ENCODE data around the gene SVBP. TPM values are rescaled to one million over a fixed set of nuclear protein-coding genes. Genes with fewer than 3 reads are reported as not detected.
A peak's percentile ranks its signal among the peaks of the same experiment; 100 is the strongest.
"Not testable (repeated sequence)": the region's sequence is repeated elsewhere in the genome, so short reads cannot be mapped to it uniquely, and the experiment has no call there.

The SVBP gene, protein sequence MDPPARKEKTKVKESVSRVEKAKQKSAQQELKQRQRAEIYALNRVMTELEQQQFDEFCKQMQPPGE
- total RNA-seq (10 to 100 TPM; 11.7 to 18.4 (median 16.9) TPM), polyA plus RNA-seq (10 to 100 TPM; 20.5 to 58.2 (median 27.2) TPM)
- long read RNA-seq, donor 1, transcript SVBP-201 (3 exons, 658 nt), result major isoform, 8 of 8 reads
- long read RNA-seq, donor 1, partial matches to known transcripts, result 0 of 8 reads
- long read RNA-seq, donor 1, other reads (novel, unspliced or antisense), result 0 of 8 reads
- long read RNA-seq, donor 2, transcript SVBP-201 (3 exons, 658 nt), result major isoform, 20 of 24 reads
- long read RNA-seq, donor 2, partial matches to known transcripts, result 0 of 24 reads
- long read RNA-seq, donor 2, other reads (novel, unspliced or antisense), result 2 of 24 reads

DNA sequence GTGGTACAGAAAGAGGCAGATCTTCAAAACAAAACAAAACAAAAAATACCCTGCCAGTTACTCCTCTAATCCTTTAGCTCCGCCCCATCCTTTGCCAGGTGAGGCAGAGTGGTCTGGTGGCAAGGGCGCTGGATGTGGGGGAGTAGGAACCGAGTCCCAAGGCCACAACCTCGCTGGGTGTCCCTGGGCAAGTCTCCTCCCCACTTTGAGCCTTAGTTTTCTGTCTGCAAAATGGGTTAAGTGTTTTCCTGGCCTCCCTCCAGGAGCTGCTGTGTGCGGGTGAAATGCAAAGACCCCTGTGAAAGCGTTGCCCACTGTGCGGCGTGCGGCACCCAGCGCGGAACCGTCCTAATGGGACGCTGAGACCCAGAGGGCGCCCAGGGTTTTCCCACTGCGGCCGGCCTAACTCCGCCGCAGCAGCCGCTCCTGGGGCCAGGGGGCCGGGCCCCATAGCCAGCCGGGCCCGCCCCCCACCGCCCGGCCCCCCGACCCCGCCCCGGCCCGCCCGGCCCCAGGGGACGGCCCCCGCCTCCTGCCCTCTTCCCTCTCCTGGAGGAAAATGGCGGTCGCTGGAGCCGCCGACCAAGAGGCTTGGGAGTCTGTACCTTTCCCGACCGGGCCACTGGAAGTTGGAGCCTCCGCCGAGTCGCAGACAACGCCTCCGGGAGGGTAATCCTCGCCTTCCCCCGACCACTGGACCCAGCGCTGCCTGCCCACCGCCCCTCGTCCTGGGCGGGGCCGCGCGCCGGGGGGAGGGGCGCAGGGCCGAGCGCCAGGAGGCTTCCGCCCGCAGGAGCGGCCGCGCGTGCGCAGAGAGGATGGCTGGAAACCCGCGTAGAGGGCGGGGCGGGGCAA lies at the start of gene SVBP, which contains the start of gene ERMAP:
Gene SVBP, minus strand, starts transcription at position 813 of the 855 bp plus-strand sequence. CDS start 853 bp downstream, outside the sequence.
Gene ERMAP, plus strand, starts transcription at position 538 of the 855 bp plus-strand sequence. CDS start 13,327 bp downstream, outside the sequence.
- peaks cover 0 to 8% of the 10 kb centered on the region in 2 donors for H3K36me3 ChIP-seq (ENCODE audit: insufficient read depth in 1 of 2, low read depth in 1 of 2)
- no peaks in the 10 kb centered on the region for H3K27me3 ChIP-seq (ENCODE audit: insufficient read depth in 3 of 3, low read length in 2 of 3)
- peaks cover 19% of the 10 kb centered on the region for H3K4me1 ChIP-seq
- WGBS, 3 donors, result 1 to 2% (median 1%) methylated on average over 25 to 66 of the region's 66 CpGs
- peak within 1 kb of the TSS; percentile 97 for H3K27ac ChIP-seq
- no peaks in the 10 kb centered on the region for H3K9me3 ChIP-seq
- H3K4me3 ChIP-seq, result peak within 1 kb of the TSS; percentile 78
- TF ChIP-seq, protein P1, sequence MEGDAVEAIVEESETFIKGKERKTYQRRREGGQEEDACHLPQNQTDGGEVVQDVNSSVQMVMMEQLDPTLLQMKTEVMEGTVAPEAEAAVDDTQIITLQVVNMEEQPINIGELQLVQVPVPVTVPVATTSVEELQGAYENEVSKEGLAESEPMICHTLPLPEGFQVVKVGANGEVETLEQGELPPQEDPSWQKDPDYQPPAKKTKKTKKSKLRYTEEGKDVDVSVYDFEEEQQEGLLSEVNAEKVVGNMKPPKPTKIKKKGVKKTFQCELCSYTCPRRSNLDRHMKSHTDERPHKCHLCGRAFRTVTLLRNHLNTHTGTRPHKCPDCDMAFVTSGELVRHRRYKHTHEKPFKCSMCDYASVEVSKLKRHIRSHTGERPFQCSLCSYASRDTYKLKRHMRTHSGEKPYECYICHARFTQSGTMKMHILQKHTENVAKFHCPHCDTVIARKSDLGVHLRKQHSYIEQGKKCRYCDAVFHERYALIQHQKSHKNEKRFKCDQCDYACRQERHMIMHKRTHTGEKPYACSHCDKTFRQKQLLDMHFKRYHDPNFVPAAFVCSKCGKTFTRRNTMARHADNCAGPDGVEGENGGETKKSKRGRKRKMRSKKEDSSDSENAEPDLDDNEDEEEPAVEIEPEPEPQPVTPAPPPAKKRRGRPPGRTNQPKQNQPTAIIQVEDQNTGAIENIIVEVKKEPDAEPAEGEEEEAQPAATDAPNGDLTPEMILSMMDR (IDR thresholded peaks at IDR 0.05), result peak; percentile 3
- DNase-seq (peak; percentile 93 to 96), ATAC-seq (peak; percentile 98 to 99 (median 98))
- intact Hi-C loops (cut with DNase I), result loop anchor here (2.0 to 5.0 kb wide), 2 partner anchors 50 kb away; partner anchors contain the start of genes C1orf50 (in 2 of the 2) and P3H1 (in 2 of the 2)

DNA sequence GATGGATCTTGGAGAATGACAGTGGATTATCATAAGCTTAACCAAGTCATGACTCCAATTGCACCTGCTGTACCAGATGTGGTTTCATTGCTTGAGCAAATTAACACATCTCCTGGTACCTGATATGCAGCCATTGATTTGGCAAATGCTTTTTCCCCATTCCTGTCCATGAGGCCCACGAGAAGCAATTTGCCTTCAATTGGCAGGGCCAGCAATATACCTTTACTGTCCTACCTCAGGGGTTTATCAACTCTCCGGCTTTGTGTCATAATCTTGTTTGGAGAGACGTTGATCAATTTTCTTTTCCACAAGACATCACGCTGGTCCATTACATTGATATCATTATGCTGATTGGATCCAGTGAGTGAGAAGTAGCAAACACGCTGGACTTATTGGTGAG lies 49.4 kb upstream of the SVBP start:
- intact Hi-C loops (cut with DNase I), result no loop called here
- no peak for ATAC-seq
- Histone ChIP-seq H3K4me1 (no peaks in the 10 kb centered on the region), H3K27ac (no peak overlapping the region), H3K36me3 (ENCODE audit: insufficient read depth in 1 of 2, low read depth in 1 of 2) (no peaks in the 10 kb centered on the region), H3K27me3 (ENCODE audit: insufficient read depth in 3 of 3, low read length in 2 of 3) (peaks cover 0 to 8% (median 0%) of the 10 kb centered on the region in 3 donors), H3K4me3 (no peak overlapping the region), H3K9me3 (no peaks in the 10 kb centered on the region)
- WGBS, 3 donors, result 84 to 91% (median 85%) methylated on average over 5 of the region's 5 CpGs
- TF ChIP-seq, protein P1 (IDR thresholded peaks at IDR 0.05), result no peak
- DNase-seq, result no peak

DNA sequence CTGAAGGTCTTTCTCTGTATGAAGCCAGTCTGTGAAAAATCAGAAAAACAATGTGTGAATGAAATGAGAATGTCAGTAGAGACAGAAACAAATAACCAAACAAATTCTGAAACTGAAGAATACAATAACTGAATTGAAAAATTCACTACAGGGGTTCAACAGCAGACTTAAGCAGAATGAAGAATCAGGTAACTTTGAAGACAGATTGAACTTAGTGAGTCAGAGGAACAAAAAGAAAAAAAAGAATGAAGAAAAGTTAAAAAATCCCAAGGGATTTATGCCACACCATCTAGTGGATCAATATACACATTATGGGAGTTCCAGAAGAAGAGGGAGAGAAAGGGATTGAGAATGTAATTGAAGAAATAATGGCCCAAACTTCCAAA lies 43.8 kb upstream of the SVBP start:
- intact Hi-C loops (cut with DNase I), result no loop called here
- TF ChIP-seq, protein P1 (IDR thresholded peaks at IDR 0.05), result no peak
- ATAC-seq, result no peak

DNA sequence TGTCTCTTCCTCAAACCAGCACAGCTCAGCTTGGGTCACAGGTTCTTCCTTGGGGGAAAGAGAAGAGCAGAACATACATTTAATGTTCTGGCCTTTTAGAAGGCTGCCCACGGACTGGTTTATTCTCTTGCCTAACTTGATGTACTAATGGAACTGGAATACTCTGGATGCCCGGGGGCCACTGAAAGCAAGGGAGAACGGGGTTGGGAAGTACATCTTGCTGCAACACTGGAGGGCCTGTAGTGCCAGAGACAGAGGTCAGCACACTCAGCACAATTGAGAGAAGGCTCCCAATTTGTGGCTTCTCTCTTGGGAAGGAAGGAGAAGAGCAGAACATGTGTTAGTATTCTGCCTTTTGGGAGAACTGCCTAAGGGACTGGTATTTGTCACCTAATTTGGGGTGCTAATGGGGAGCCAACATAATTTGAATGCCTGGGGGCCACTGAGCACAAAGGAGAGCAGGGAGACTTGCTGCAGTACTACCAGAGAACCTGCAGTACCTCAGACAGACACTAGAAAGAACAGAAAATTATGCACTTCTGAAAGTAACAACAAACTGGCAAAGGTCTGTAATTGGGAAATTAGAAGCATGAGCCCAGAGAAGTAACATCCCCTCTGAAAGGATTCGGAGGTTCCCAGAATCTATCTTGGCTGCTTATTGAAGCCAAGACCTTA lies 43.3 kb upstream of the SVBP start:
- no peak for ATAC-seq
- Histone ChIP-seq H3K9me3 (no peaks in the 10 kb centered on the region), H3K4me1 (no peaks in the 10 kb centered on the region), H3K36me3 (ENCODE audit: insufficient read depth in 1 of 2, low read depth in 1 of 2) (no peaks in the 10 kb centered on the region), H3K4me3 (no peak overlapping the region), H3K27me3 (ENCODE audit: insufficient read depth in 3 of 3, low read length in 2 of 3) (peaks cover 0 to 8% (median 0%) of the 10 kb centered on the region in 3 donors), H3K27ac (no peak overlapping the region)
- TF ChIP-seq, protein P1 (IDR thresholded peaks at IDR 0.05), result no peak
- WGBS, 3 donors, result 65 to 88% (median 67%) methylated on average over 4 of the region's 4 CpGs
- intact Hi-C loops (cut with DNase I), result no loop called here
- no peak for DNase-seq

More for the DNA sequence above, 43.8 kb upstream of the SVBP start:
- H3K4me1 ChIP-seq, result no peaks in the 10 kb centered on the region
- no peaks in the 10 kb centered on the region for H3K9me3 ChIP-seq
- peaks cover 0 to 8% (median 0%) of the 10 kb centered on the region in 3 donors for H3K27me3 ChIP-seq (ENCODE audit: insufficient read depth in 3 of 3, low read length in 2 of 3)
- no peaks in the 10 kb centered on the region for H3K36me3 ChIP-seq (ENCODE audit: insufficient read depth in 1 of 2, low read depth in 1 of 2)
- no peak for DNase-seq
- no peak overlapping the region for H3K4me3 ChIP-seq
- no peak overlapping the region for H3K27ac ChIP-seq

DNA sequence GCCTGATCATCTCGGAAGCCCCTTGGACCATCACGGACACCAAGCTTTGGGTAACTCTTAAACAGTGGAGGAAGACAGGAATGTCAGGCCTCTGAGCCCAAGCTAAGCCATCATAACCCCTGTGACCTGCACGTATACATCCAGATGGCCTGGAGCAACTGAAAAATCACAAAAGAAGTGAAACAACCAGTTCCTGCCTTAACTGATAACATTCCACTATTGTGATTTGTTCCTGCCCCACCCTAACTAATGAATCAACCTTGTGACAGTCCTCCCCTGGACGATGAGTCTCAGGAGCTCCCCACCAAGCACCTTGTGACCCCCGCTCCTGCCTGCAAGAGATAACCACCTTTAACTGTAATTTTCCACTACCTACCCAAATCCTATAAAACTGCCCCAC lies 42.2 kb upstream of the SVBP start:
- DNase-seq; H3K27me3 ChIP-seq (ENCODE audit: insufficient read depth in 3 of 3, low read length in 2 of 3); intact Hi-C loops (cut with DNase I); H3K4me1 ChIP-seq; H3K27ac ChIP-seq; H3K4me3 ChIP-seq; ATAC-seq; H3K36me3 ChIP-seq (ENCODE audit: insufficient read depth in 1 of 2, low read depth in 1 of 2); H3K9me3 ChIP-seq: not testable (repeated sequence)
- WGBS, 3 donors, result 85 to 91% (median 87%) methylated on average over 5 of the region's 5 CpGs

DNA sequence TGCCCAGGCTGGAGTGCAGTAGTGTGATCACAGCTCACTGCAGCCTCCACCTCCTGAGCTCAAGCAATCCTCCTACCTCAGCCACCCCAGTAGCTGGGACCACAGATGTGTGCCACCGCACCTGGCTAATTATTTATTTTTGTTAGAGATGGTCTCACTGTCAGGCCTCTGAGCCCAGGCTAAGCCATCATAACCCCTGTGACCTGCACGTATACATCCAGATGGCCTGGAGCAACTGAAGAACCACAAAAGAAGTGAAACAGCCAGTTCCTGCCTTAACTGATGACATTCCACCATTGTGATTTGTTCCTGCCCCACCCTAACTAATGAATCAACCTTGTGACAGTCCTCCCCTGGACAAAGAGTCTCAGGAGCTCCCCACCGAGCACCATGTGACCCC lies 39.4 kb upstream of the SVBP start:
- H3K9me3 ChIP-seq; H3K4me1 ChIP-seq; H3K27me3 ChIP-seq (ENCODE audit: insufficient read depth in 3 of 3, low read length in 2 of 3); H3K4me3 ChIP-seq; H3K27ac ChIP-seq; H3K36me3 ChIP-seq (ENCODE audit: insufficient read depth in 1 of 2, low read depth in 1 of 2); intact Hi-C loops (cut with DNase I); ATAC-seq; DNase-seq: not testable (repeated sequence)
- 91 to 96% (median 93%) methylated on average over 3 of the region's 3 CpGs for WGBS, 3 donors
